OCI-LY7 (cell line): Measurements from ENCODE around the gene DOK1.

Experiments
- EZH2phosphoT487 ChIP-seq: fragments of 200-600 bp; sonication (generic); IDR thresholded peaks from 2 replicates; pipeline ENCODE4 v1.6.1; 2018; ENCODE audit warnings: low read depth, borderline replicate concordance, mild to moderate bottlenecking, mixed run types, antibody characterized with exemption, low read length, moderate library complexity, mixed read lengths
- TF ChIP-seq, protein P1 (sequence below): fragments of 200-600 bp; sonication (generic); conservative IDR thresholded peaks from 2 replicates; pipeline ENCODE4 v1.5.1; 2014; ENCODE audit warnings: mild to moderate bottlenecking, antibody characterized with exemption, low read length, moderate library complexity, mixed read lengths

DNA sequence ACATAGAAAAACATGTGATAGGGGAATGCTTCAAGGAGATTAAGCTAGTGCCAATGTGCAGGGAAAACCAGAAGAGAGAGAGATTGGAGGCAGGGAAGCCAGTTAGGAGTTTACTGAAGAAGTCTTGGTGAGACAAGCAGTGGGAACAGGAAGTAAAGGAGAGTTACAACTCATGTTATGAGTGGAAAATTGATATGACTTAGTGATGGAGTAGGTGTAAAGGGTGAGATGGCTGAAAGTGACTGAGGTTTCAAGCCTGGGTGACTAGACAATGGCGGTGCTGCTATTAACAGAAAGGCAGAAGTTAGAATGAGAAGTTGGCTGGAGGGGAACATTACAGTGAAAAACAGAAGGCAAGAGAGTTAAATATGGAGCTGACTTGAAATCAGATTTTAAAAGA is 16.5 kb downstream of the DOK1 start:
- TF ChIP-seq, protein P1, sequence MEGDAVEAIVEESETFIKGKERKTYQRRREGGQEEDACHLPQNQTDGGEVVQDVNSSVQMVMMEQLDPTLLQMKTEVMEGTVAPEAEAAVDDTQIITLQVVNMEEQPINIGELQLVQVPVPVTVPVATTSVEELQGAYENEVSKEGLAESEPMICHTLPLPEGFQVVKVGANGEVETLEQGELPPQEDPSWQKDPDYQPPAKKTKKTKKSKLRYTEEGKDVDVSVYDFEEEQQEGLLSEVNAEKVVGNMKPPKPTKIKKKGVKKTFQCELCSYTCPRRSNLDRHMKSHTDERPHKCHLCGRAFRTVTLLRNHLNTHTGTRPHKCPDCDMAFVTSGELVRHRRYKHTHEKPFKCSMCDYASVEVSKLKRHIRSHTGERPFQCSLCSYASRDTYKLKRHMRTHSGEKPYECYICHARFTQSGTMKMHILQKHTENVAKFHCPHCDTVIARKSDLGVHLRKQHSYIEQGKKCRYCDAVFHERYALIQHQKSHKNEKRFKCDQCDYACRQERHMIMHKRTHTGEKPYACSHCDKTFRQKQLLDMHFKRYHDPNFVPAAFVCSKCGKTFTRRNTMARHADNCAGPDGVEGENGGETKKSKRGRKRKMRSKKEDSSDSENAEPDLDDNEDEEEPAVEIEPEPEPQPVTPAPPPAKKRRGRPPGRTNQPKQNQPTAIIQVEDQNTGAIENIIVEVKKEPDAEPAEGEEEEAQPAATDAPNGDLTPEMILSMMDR = no peak
- TF ChIP-seq EZH2phosphoT487 = no peak
